Measurements from ENCODE around the gene ADAMTS10. TPM values are rescaled to one million over a fixed set of nuclear protein-coding genes. Genes with fewer than 3 reads are reported as not detected.

ADAMTS10 gene
- 1.3 and 3.1 TPM in 2 replicates for total RNA-seq (2012; rRNA removed)

GRCh38 chr19:8610041-8610935 lies at the start of gene ADAMTS10:
Gene ADAMTS10 (minus strand): TSS chr19:8610715. CDS start chr19:8605710, 5,005 bp downstream.
- peak within 1 kb of the TSS; percentile 86 for H3K9ac ChIP-seq (ENCODE audit: low read depth, low read length)

DNA sequence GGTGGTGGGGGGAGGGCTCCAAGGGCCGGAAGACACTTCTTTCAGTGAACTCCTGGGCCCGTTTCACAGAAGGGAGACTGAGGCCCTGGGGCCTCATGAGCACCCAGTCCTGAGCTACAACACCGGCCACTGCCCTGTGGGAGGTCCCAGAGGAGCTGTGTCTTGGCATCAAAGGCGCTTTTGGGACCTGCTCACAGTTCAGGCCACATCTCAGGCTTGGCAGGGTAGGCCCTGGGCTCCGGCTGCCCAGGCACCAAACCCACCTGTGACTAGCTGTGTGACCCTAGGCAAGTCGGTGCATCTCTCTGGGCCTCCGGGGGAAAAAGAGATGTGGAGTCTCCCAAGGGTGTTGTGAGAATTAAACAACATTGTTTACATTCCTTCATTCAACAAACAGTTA lies 49.4 kb upstream of the ADAMTS10 start:
- no peaks in the 10 kb centered on the region for H3K36me3 ChIP-seq (ENCODE audit: insufficient read depth, low read length)
- H3K4me3 ChIP-seq (ENCODE audit: low read length), result no peak overlapping the region
- no peaks in the 10 kb centered on the region for H3K4me1 ChIP-seq (ENCODE audit: control insufficient read depth, insufficient read depth, low read length)
- no peaks in the 10 kb centered on the region for H3K27me3 ChIP-seq (ENCODE audit: control insufficient read depth, insufficient read depth, low read length)
- H3K4me2 ChIP-seq (ENCODE audit: low read length), result no peak overlapping the region
- no peak overlapping the region for H3K9ac ChIP-seq (ENCODE audit: low read depth, low read length)
- no peaks in the 10 kb centered on the region for H3K9me3 ChIP-seq (replicated peaks; ENCODE audit: low read length)

More at GRCh38 chr19:8610041-8610935, at the start of gene ADAMTS10:
- Histone ChIP-seq H3K4me3 (ENCODE audit: low read length) (peak within 1 kb of the TSS; percentile 70), H3K27me3 (ENCODE audit: control insufficient read depth, insufficient read depth, low read length) (no peaks in the 10 kb centered on the region), H3K4me2 (ENCODE audit: low read length) (peak within 1 kb of the TSS; percentile 86), H3K9me3 (replicated peaks; ENCODE audit: low read length) (no peaks in the 10 kb centered on the region), H3K4me1 (ENCODE audit: control insufficient read depth, insufficient read depth, low read length) (peaks cover 47% of the 10 kb centered on the region), H3K36me3 (ENCODE audit: insufficient read depth, low read length) (no peaks in the 10 kb centered on the region)

DNA sequence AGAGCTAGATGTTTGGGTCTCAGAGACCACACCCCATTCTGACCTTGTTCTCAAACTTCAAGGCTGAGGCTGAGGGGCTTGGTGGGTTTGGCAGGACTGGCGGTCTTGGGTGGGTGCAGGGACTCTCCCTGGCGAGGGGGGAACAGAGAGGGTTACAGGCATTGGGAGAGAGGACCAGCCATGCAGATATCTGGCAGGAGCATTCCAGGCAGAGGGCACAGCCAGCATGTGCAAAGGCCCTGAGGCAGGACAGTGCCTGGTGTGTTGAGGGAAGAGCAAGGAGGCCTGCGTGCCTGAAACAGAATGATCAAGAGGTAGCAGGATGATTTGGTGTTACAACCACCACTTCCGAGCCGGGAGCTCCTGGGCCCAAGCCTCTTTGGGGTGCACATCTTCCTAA lies 47.4 kb upstream of the ADAMTS10 start:
- H3K4me2 ChIP-seq (ENCODE audit: low read length), result no peak overlapping the region
- H3K9me3 ChIP-seq (replicated peaks; ENCODE audit: low read length), result no peaks in the 10 kb centered on the region
- H3K4me3 ChIP-seq (ENCODE audit: low read length), result no peak overlapping the region
- H3K36me3 ChIP-seq (ENCODE audit: insufficient read depth, low read length), result no peaks in the 10 kb centered on the region
- H3K9ac ChIP-seq (ENCODE audit: low read depth, low read length), result no peak overlapping the region
- no peaks in the 10 kb centered on the region for H3K4me1 ChIP-seq (ENCODE audit: control insufficient read depth, insufficient read depth, low read length)
- no peaks in the 10 kb centered on the region for H3K27me3 ChIP-seq (ENCODE audit: control insufficient read depth, insufficient read depth, low read length)

- H3K9me3 ChIP-seq (replicated peaks; ENCODE audit: low read length), result no peaks in the 10 kb centered on the region
- H3K4me1 ChIP-seq (ENCODE audit: control insufficient read depth, insufficient read depth, low read length), result no peaks in the 10 kb centered on the region
- no peak overlapping the region for H3K4me3 ChIP-seq (ENCODE audit: low read length)
- H3K9ac ChIP-seq (ENCODE audit: low read depth, low read length), result no peak overlapping the region
- H3K4me2 ChIP-seq (ENCODE audit: low read length), result no peak overlapping the region
- peaks cover 3% of the 10 kb centered on the region for H3K27me3 ChIP-seq (ENCODE audit: control insufficient read depth, insufficient read depth, low read length)
- no peaks in the 10 kb centered on the region for H3K36me3 ChIP-seq (ENCODE audit: insufficient read depth, low read length)
Measured at GRCh38 chr19:8655340-8655709, 44.8 kb upstream of the ADAMTS10 start.

- Histone ChIP-seq H3K4me2 (ENCODE audit: low read length) (peak overlapping the region; percentile 60), H3K4me3 (ENCODE audit: low read length) (peak overlapping the region; percentile 36), H3K27me3 (ENCODE audit: control insufficient read depth, insufficient read depth, low read length) (peaks cover 3% of the 10 kb centered on the region), H3K9me3 (replicated peaks; ENCODE audit: low read length) (no peaks in the 10 kb centered on the region), H3K4me1 (ENCODE audit: control insufficient read depth, insufficient read depth, low read length) (no peaks in the 10 kb centered on the region), H3K36me3 (ENCODE audit: insufficient read depth, low read length) (no peaks in the 10 kb centered on the region), H3K9ac (ENCODE audit: low read depth, low read length) (no peak overlapping the region)
Measured at GRCh38 chr19:8654591-8655339, 44.2 kb upstream of the ADAMTS10 start.

GRCh38 chr19:8648240-8648639 lies 37.7 kb upstream of the ADAMTS10 start:
- H3K4me2 ChIP-seq (ENCODE audit: low read length), result no peak overlapping the region
- H3K9me3 ChIP-seq (replicated peaks; ENCODE audit: low read length), result no peaks in the 10 kb centered on the region
- no peak overlapping the region for H3K4me3 ChIP-seq (ENCODE audit: low read length)
- no peak overlapping the region for H3K9ac ChIP-seq (ENCODE audit: low read depth, low read length)
- H3K4me1 ChIP-seq (ENCODE audit: control insufficient read depth, insufficient read depth, low read length), result no peaks in the 10 kb centered on the region
- peaks cover 7% of the 10 kb centered on the region for H3K27me3 ChIP-seq (ENCODE audit: control insufficient read depth, insufficient read depth, low read length)
- H3K36me3 ChIP-seq (ENCODE audit: insufficient read depth, low read length), result no peaks in the 10 kb centered on the region

- no peak overlapping the region for H3K4me2 ChIP-seq (ENCODE audit: low read length)
- no peaks in the 10 kb centered on the region for H3K4me1 ChIP-seq (ENCODE audit: control insufficient read depth, insufficient read depth, low read length)
- H3K27me3 ChIP-seq (ENCODE audit: control insufficient read depth, insufficient read depth, low read length), result peaks cover 18% of the 10 kb centered on the region
- no peak overlapping the region for H3K9ac ChIP-seq (ENCODE audit: low read depth, low read length)
- peaks cover 7% of the 10 kb centered on the region for H3K9me3 ChIP-seq (replicated peaks; ENCODE audit: low read length)
- H3K36me3 ChIP-seq (ENCODE audit: insufficient read depth, low read length), result no peaks in the 10 kb centered on the region
- no peak overlapping the region for H3K4me3 ChIP-seq (ENCODE audit: low read length)
Measured at GRCh38 chr19:8643860-8644653, 33.5 kb upstream of the ADAMTS10 start.

GRCh38 chr19:8642561-8642960 lies 32.0 kb upstream of the ADAMTS10 start:
- Histone ChIP-seq H3K27me3 (ENCODE audit: control insufficient read depth, insufficient read depth, low read length) (peaks cover 18% of the 10 kb centered on the region), H3K9me3 (replicated peaks; ENCODE audit: low read length) (peaks cover 7% of the 10 kb centered on the region), H3K4me1 (ENCODE audit: control insufficient read depth, insufficient read depth, low read length) (peaks cover 5% of the 10 kb centered on the region), H3K4me3 (ENCODE audit: low read length) (no peak overlapping the region), H3K36me3 (ENCODE audit: insufficient read depth, low read length) (no peaks in the 10 kb centered on the region), H3K4me2 (ENCODE audit: low read length) (no peak overlapping the region), H3K9ac (ENCODE audit: low read depth, low read length) (no peak overlapping the region)

DNA sequence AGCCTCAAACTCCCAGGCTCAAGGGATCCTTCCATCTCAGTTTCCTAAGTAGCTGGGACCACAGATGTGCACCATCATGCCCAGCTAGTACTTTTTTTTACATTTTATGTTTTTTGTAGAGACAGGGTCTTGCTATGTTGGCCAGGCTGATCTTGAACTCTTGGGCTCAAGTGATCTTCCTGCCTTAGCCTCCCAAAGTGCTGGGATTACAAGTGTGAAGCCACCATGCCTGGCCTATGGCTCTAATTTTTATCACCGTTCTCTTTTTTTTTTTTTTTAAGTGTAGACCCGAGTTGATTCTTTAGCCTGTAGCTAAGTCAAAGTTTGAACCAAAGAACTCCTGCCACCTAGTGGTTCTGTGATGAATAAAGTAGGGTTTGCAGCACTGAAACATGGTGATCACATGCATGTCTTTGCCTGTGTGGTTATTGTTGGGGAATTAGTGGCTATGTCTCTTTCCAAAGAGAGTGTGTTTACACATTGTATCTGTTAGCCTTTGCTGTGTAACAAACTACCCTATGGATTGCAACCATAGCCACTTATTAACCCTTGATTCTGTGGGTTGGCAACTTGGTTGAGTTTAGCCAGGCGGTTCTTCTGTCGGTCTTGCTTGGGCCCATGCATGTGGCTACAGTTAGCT lies 31.5 kb upstream of the ADAMTS10 start:
- H3K27me3 ChIP-seq (ENCODE audit: control insufficient read depth, insufficient read depth, low read length), result peaks cover 18% of the 10 kb centered on the region
- peaks cover 7% of the 10 kb centered on the region for H3K9me3 ChIP-seq (replicated peaks; ENCODE audit: low read length)
- H3K9ac ChIP-seq (ENCODE audit: low read depth, low read length), result no peak overlapping the region
- H3K4me3 ChIP-seq (ENCODE audit: low read length), result no peak overlapping the region
- no peak overlapping the region for H3K4me2 ChIP-seq (ENCODE audit: low read length)
- H3K36me3 ChIP-seq (ENCODE audit: insufficient read depth, low read length), result no peaks in the 10 kb centered on the region
- H3K4me1 ChIP-seq (ENCODE audit: control insufficient read depth, insufficient read depth, low read length), result peaks cover 5% of the 10 kb centered on the region

DNA sequence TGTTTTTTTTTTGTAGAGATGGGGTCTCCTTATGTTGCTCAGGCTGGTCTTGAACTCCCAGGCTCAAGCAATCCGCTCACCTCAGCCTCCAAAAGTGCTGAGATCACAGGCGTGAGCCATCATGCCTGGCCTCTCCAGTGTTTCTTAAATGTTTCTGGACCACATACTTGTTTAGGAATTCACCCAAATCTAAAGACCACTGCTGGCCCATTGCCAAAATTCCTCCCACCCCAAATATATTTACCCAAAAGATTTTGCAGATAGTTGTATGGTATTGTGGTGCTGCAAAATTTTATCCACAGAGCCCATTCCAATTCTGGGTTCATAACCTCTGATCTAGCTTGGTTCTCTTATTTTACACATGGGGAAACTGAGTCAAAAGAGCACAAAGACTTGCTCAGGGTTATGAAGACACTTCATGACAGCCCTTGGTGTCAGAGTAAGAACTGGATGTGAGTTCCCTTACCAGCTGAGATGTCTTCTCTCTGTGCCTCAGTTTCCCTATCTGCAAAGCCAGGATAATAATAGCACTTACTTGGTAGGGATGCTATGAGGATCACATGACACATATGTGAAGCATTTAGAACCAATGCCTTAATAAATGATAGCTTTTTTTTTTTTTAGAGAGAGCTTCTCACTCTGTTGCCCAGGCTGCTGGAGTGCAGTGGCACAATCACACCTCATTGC lies 30.8 kb upstream of the ADAMTS10 start:
- Histone ChIP-seq H3K4me1 (ENCODE audit: control insufficient read depth, insufficient read depth, low read length) (peaks cover 5% of the 10 kb centered on the region), H3K4me3 (ENCODE audit: low read length) (no peak overlapping the region), H3K9me3 (replicated peaks; ENCODE audit: low read length) (peaks cover 7% of the 10 kb centered on the region), H3K4me2 (ENCODE audit: low read length) (no peak overlapping the region), H3K36me3 (ENCODE audit: insufficient read depth, low read length) (no peaks in the 10 kb centered on the region), H3K9ac (ENCODE audit: low read depth, low read length) (no peak overlapping the region), H3K27me3 (ENCODE audit: control insufficient read depth, insufficient read depth, low read length) (peaks cover 15% of the 10 kb centered on the region)

Measured in skeletal muscle satellite cell (primary cell).